ENCODE measurements around the gene BBS7.
A peak's percentile ranks its signal among the peaks of the same experiment; 100 is the strongest.

The BBS7 gene

GRCh38 chr4:121791481-121791880 lies 78.8 kb downstream of the BBS7 start:
- DNase-seq (ENCODE audit: low spot score): peak; percentile 51

GRCh38 chr4:121790976-121791375 lies 79.3 kb downstream of the BBS7 start:
- no peak for DNase-seq (ENCODE audit: low spot score)

- DNase-seq (ENCODE audit: low spot score): no peak
Observed at GRCh38 chr4:121789960-121790829, 80.1 kb downstream of the BBS7 start.

GRCh38 chr4:121789455-121789854 lies 80.8 kb downstream of the BBS7 start:
- no peak for DNase-seq (ENCODE audit: low spot score)

- DNase-seq (ENCODE audit: low spot score): no peak
Observed at GRCh38 chr4:121788896-121789295, 81.4 kb downstream of the BBS7 start.

GRCh38 chr4:121786221-121786620 lies 84.1 kb downstream of the BBS7 start:
- DNase-seq (ENCODE audit: low spot score): no peak

- peak; percentile 54 for DNase-seq (ENCODE audit: low spot score)
Observed at GRCh38 chr4:121785479-121785878, 84.8 kb downstream of the BBS7 start.

- DNase-seq (ENCODE audit: low spot score): peak; percentile 85
Observed at GRCh38 chr4:121784975-121785374, 85.3 kb downstream of the BBS7 start.

- DNase-seq (ENCODE audit: low spot score): no peak
Observed at GRCh38 chr4:121784401-121784800, 85.9 kb downstream of the BBS7 start.

GRCh38 chr4:121783210-121783609 lies 87.1 kb downstream of the BBS7 start:
- DNase-seq (ENCODE audit: low spot score): no peak

- peak; percentile 46 for DNase-seq (ENCODE audit: low spot score)
Observed at GRCh38 chr4:121778991-121779628, 91.2 kb downstream of the BBS7 start.

- DNase-seq (ENCODE audit: low spot score): no peak
Observed at GRCh38 chr4:121777625-121778024, 92.6 kb downstream of the BBS7 start.

- DNase-seq (ENCODE audit: low spot score): no peak
Observed at GRCh38 chr4:121776610-121777401, 93.5 kb downstream of the BBS7 start.
